Transverse colon (tissue), 4 donors: Measurements from ENCODE around the gene CABP4. TPM values are rescaled to one million over a fixed set of nuclear protein-coding genes. Genes with fewer than 3 reads are reported as not detected.
"Not testable (repeated sequence)": the region's sequence is repeated elsewhere in the genome, so short reads cannot be mapped to it uniquely, and the experiment has no call there.

ENCODE experiments used
- DNase-seq: peaks from one replicate; pipeline ENCODE4 v3.0.0-alpha.2; 2019
- H3K27ac ChIP-seq, 4 donors: fragments of 200-600 bp; sonication (generic); 2 replicates each; pipeline ENCODE4 v1.5.1; 2016 to 2018; ENCODE audit warnings: inconsistent platforms in 4 of 4
- H3K27me3 ChIP-seq: fragments of 200-600 bp; sonication (generic); 2 replicates; pipeline ENCODE4 v1.5.1; 2017; ENCODE audit warnings: inconsistent platforms
- H3K36me3 ChIP-seq, 4 donors: fragments of 200-600 bp; sonication (generic); 2 replicates each; pipeline ENCODE4 v1.5.1; 2017 to 2019; ENCODE audit warnings: inconsistent platforms in 4 of 4
- H3K4me1 ChIP-seq, 4 donors: fragments of 200-600 bp; sonication (generic); 2 replicates each; pipeline ENCODE4 v1.5.1; 2017 to 2020; ENCODE audit warnings: inconsistent platforms in 4 of 4
- H3K4me3 ChIP-seq, 4 donors: fragments of 200-600 bp; sonication (generic); 1 replicate in 1 of 4; 2 replicates in 3 of 4; pipeline versions ENCODE4 v1.5.1 to v1.6.1; 2017 to 2019; ENCODE audit warnings: inconsistent platforms in 4 of 4
- H3K9me3 ChIP-seq, 2 donors: fragments of 200-600 bp; sonication (generic); 2 replicates each; pipeline ENCODE4 v1.5.1; 2017 to 2019; ENCODE audit warnings: inconsistent platforms in 2 of 2
- CTCF ChIP-seq, 5 experiments: fragments of 200-600 bp in 3 of 5; fragments of 450-650 bp in 2 of 5; sonication (generic) in 3 of 5; IDR thresholded peaks; 1 replicate in 2 of 5; 2 replicates in 3 of 5; pipeline ENCODE4 v1.5.1; 2016 to 2017; ENCODE audit warnings: antibody characterized with exemption in 5 of 5, inconsistent platforms in 3 of 5, mild to moderate bottlenecking in 2 of 5, moderate library complexity in 1 of 5
- EP300 ChIP-seq: sonication (generic); formaldehyde crosslinking; IDR thresholded peaks from one replicate; pipeline ENCODE4 v1.6.1; 2017; ENCODE audit warnings: antibody characterized with exemption, low read depth
- POLR2A ChIP-seq: fragments of 450-650 bp; IDR thresholded peaks from one replicate; pipeline ENCODE4 v1.6.1; 2016; ENCODE audit warnings: antibody characterized with exemption, mild to moderate bottlenecking, moderate library complexity
- POLR2AphosphoS5 ChIP-seq, 3 donors: sonication (generic); formaldehyde crosslinking; IDR thresholded peaks; one replicate each; pipeline ENCODE4 v1.6.1; 2016; ENCODE audit warnings: antibody characterized with exemption in 3 of 3
- WGBS, 2 donors: methylation state at CpG; one replicate each; pipeline ENCODE4 v1.1.5; 2018; ENCODE audit warnings: low coverage in 1 of 2; 5-methylcytosine and 5-hydroxymethylcytosine counted together
- in situ Hi-C, 4 donors: fragments of 200-750 bp; cut with MboI; loops; one replicate each; pipeline versions ENCODE4 v1.15.0 to v1.15.1; 2017; ENCODE audit warnings: low sequenced_read_pairs in 3 of 4, low pct_ligation_motif_present in 1 of 4, low pct_unique_long_range_greater_than_20kb in 1 of 4
- intact Hi-C: fragments of 100-400 bp; cut with DNase I; formaldehyde crosslinking; loops from one replicate; pipeline ENCODE4 v1.15.1; 2023; ENCODE audit warnings: low total_unique reads
- total RNA-seq, 4 donors: library from RNA; depleted of rRNA; stranded (reverse); fragments of >200 nt; gene quantifications; one replicate each; pipeline ENCODE4 v1.1.0, GENCODE V29; 2016

The CABP4 gene
- total RNA-seq, 4 donors from 2014 or later, result 1.2 to 2.2 TPM; not detected in 2

DNA sequence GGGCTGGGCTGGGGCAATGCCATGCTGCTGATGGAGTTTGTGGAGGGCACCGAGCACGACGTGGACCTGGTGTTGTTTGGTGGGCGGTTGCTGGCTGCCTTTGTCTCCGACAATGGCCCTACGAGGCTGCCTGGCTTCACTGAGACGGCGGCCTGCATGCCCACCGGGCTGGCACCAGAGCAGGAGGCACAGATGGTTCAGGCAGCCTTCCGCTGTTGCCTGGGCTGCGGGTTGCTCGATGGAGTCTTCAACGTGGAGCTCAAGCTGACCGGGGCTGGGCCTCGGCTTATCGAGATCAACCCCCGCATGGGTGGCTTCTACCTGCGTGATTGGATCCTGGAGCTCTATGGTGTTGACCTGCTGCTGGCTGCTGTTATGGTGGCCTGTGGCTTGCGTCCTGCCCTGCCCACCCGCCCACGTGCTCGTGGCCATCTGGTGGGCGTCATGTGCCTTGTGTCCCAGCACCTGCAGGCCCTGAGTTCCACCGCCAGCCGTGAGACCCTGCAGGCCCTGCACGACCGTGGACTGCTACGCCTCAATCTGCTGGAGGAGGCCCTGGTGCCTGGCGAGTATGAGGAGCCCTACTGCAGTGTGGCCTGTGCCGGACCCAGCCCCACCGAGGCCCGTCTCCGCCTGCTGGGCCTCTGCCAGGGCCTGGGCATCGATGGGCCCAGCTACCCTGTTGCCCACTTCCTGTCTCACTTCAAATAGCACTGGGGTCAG lies 31.1 kb upstream of the CABP4 start:
- intact Hi-C loops, result no loop called here
- DNase-seq, result no peak
- no peak overlapping the region for H3K27ac ChIP-seq
- H3K9me3 ChIP-seq, result no peaks in the 10 kb centered on the region
- TF ChIP-seq POLR2AphosphoS5 (IDR thresholded peaks at IDR 0.05) (no peak), CTCF (IDR thresholded peaks at IDR 0.05) (no peak), POLR2A (no peak), EP300 (no peak)
- no peak overlapping the region for H3K4me3 ChIP-seq
- no peaks in the 10 kb centered on the region for H3K36me3 ChIP-seq
- 91 to 100% methylated on average over 1 to 33 of the region's 34 CpGs for WGBS, 2 donors
- no peaks in the 10 kb centered on the region for H3K27me3 ChIP-seq
- peaks cover 19 to 25% (median 23%) of the 10 kb centered on the region in 4 donors for H3K4me1 ChIP-seq
- in situ Hi-C loops, result no loop called here

DNA sequence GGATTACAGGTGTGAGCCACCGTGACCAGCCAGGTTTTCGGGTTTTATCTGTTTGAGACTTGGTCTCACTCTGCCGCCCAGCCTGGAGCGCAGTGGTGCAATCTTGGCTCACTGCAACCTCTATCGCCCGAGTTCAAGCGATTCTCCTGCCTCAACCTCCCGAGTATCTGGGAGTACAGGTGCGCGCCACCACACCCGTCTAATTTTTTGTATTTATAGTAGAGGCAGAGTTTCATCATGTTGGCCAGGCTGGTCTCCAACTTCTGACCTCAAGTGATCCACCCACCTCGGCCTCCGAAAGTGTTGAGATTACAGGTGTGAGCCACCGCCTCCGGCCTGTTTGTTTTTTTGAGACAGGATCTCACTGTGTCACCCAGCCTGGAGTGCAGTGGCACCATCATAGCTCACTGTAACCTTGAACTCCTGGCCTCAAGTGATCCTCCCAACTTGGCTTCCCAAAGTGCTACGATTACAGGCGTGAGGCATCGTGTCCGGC lies 27.7 kb upstream of the CABP4 start:
- Histone ChIP-seq H3K4me1 (peaks cover 11 to 19% (median 15%) of the 10 kb centered on the region in 4 donors), H3K36me3 (peaks cover 0 to 11% (median 4%) of the 10 kb centered on the region in 4 donors), H3K4me3 (peak overlapping the region in 3 of 4 donors; percentile 87 to 95 (median 89)), H3K27ac (peak overlapping the region; percentile 91 to 95 (median 94))
- intact Hi-C loops, H3K9me3 ChIP-seq, DNase-seq, H3K27me3 ChIP-seq, in situ Hi-C loops: not testable (repeated sequence)
- 60 to 71% methylated on average over 1 to 19 of the region's 19 CpGs for WGBS, 2 donors

DNA sequence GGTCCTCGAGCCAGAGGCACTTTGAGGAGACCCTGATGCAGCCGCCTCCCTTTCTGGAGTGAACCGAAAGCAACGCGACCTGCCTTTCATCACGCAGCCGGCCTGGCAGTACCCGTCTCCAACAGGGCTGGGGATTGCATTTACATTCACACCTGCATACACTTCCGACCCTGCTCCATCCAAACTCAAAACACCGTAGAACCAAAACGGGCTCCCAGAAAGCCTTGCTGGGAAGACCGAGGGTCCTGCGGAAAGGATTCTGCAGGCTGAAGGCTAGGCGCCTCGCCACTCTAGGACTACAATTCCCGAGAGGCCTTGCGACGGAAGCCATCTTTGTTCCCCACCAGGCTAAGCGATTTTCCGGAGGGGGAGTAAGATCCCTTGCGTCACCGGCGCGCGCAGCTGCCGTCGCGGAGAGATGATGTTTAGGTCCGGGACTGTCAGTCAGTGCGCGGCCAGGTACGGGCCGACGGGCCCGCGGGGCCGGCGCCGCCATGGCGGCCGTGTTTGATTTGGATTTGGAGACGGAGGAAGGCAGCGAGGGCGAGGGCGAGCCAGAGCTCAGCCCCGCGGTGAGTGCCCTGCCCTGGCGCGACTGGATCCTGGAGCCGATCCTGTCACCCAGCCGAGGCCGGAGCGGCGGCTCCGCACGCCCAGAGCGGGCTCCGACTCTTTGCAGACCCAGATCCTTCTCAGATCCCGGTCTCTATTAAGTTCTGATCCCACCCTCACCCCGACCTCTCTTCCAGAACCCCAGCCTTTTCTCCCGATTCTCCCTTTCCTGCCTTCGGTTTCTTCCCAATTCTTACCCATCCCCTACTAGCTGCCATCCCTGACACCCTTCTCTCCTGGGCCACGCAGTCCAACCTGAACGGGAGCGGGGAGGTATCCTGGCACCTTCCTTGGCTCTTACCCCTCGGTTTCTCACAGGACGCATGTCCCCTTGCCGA lies 26.8 kb upstream of the CABP4 start, which contains the start of gene RPS6KB2:
Gene RPS6KB2 (plus strand): TSS at position 443 of the 950 bp plus-strand sequence. CDS start 52 bp downstream, at position 495.
- in situ Hi-C loops (no loop called here), intact Hi-C loops (no loop called here)
- peak; percentile 100 for DNase-seq
- WGBS, 2 donors, result 0 to 1% methylated on average over 10 to 66 of the region's 68 CpGs
- Histone ChIP-seq H3K27me3 (no peaks in the 10 kb centered on the region), H3K27ac (peak within 1 kb of the TSS; percentile 91 to 95 (median 94)), H3K36me3 (peaks cover 0 to 15% (median 7%) of the 10 kb centered on the region in 4 donors), H3K4me1 (peaks cover 11 to 19% (median 15%) of the 10 kb centered on the region in 4 donors), H3K4me3 (peak within 1 kb of the TSS; percentile 85 to 95 (median 88)), H3K9me3 (no peaks in the 10 kb centered on the region)
- peak; percentile 95 for TF ChIP-seq POLR2A
- no peak for TF ChIP-seq EP300
- TF ChIP-seq POLR2AphosphoS5 (IDR thresholded peaks at IDR 0.05), result peak; percentile 95 to 98 (median 95)

DNA sequence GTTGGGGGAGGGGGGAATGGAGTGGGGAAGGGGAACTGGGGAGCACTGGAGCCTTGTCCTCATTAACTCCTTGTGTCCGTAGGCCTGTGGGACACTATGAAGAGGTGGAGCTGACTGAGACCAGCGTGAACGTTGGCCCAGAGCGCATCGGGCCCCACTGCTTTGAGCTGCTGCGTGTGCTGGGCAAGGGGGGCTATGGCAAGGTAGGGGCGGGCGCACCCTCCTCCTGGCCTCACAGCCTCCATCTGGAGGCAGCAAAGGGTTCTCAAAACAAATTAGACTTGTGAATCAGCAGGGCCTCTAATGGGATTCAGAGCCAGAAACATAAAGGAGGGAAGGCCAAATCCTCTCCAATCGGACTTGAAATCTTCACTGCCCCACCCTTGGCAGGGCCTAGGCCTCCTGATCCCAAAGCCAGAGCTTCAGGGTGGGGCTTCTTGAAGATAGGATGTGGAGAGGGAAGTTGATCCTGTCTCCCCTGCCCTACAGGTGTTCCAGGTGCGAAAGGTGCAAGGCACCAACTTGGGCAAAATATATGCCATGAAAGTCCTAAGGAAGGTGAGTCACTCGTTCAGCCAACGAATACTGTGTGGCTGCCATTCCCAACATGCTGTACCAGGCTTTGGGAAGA lies 26.0 kb upstream of the CABP4 start:
- WGBS, 2 donors, result 40 to 60% methylated on average over 1 to 12 of the region's 12 CpGs
- in situ Hi-C loops, result no loop called here
- Histone ChIP-seq H3K4me1 (peaks cover 11 to 19% (median 15%) of the 10 kb centered on the region in 4 donors), H3K36me3 (peaks cover 0 to 20% (median 7%) of the 10 kb centered on the region in 4 donors), H3K27ac (peak overlapping the region; percentile 91 to 95 (median 94)), H3K4me3 (peak overlapping the region; percentile 85 to 95 (median 88)), H3K9me3 (no peaks in the 10 kb centered on the region), H3K27me3 (no peaks in the 10 kb centered on the region)
- TF ChIP-seq POLR2AphosphoS5 (IDR thresholded peaks at IDR 0.05), result no peak
- TF ChIP-seq POLR2A, result no peak
- no peak for TF ChIP-seq CTCF (IDR thresholded peaks at IDR 0.05)
- no peak for TF ChIP-seq EP300
- intact Hi-C loops, result no loop called here
- DNase-seq, result no peak
